Measurements from ENCODE around the gene LRRC23.
"Not testable (repeated sequence)": the region's sequence is repeated elsewhere in the genome, so short reads cannot be mapped to it uniquely, and the experiment has no call there.

The LRRC23 gene

GRCh38 chr12:6904280-6905276 is at the start of gene LRRC23:
Gene LRRC23 (plus strand): TSS chr12:6904822. CDS start chr12:6905634, 812 bp downstream.
- peak within 1 kb of the TSS; percentile 34 for H3K4me3 ChIP-seq
- peaks cover 14% of the 10 kb centered on the region for H3K4me1 ChIP-seq
- H3K9me3 ChIP-seq: no peaks in the 10 kb centered on the region
- no peaks in the 10 kb centered on the region for H3K27me3 ChIP-seq (ENCODE audit: low read depth)
- DNase-seq (ENCODE audit: low spot score in 2 of 2): peak; percentile 96 to 99
- in situ Hi-C loops (cut with MboI; ENCODE audit: low sequenced_read_pairs): no loop called here
- H3K36me3 ChIP-seq (replicated peaks): no peaks in the 10 kb centered on the region

GRCh38 chr12:6855322-6855721 is 49.3 kb upstream of the LRRC23 start:
- in situ Hi-C loops (cut with MboI; ENCODE audit: low sequenced_read_pairs): no loop called here
- Histone ChIP-seq H3K4me3 (no peak overlapping the region), H3K4me1 (peaks cover 11% of the 10 kb centered on the region), H3K36me3 (replicated peaks) (peaks cover 51% of the 10 kb centered on the region), H3K27me3 (ENCODE audit: low read depth) (no peaks in the 10 kb centered on the region), H3K9me3 (no peaks in the 10 kb centered on the region)
- DNase-seq (ENCODE audit: low spot score in 2 of 2): no peak

DNA sequence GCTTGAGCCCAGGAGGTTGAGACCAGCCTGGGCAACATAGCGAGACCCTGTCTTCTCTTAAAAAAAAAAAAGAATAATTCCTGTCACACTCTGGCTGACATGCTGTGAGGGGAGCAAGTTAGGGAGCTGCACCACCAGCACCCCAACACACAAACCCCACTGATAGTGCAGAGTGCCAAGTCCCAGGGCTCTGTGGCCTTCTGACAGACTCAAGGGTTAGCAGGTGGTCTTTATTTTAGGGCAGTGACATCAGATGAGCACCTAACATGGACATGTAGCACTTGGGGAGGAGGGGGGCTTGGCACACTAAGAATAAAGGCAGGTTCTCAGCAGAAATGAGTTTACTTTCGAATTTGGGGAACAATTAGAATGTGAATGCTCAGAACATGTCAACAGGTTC is 45.8 kb upstream of the LRRC23 start:
- in situ Hi-C loops (cut with MboI; ENCODE audit: low sequenced_read_pairs): no loop called here

GRCh38 chr12:6860116-6860515 is 44.5 kb upstream of the LRRC23 start:
- H3K36me3 ChIP-seq (replicated peaks): peaks cover 81% of the 10 kb centered on the region
- H3K4me3 ChIP-seq: no peak overlapping the region
- no peaks in the 10 kb centered on the region for H3K27me3 ChIP-seq (ENCODE audit: low read depth)
- no peak for DNase-seq (ENCODE audit: low spot score in 2 of 2)
- in situ Hi-C loops (cut with MboI; ENCODE audit: low sequenced_read_pairs): no loop called here
- H3K9me3 ChIP-seq: no peaks in the 10 kb centered on the region
- H3K4me1 ChIP-seq: no peaks in the 10 kb centered on the region

More for the DNA sequence above, 45.8 kb upstream of the LRRC23 start:
- Histone ChIP-seq H3K27me3 (ENCODE audit: low read depth) (no peaks in the 10 kb centered on the region), H3K4me1 (no peaks in the 10 kb centered on the region), H3K9me3 (no peaks in the 10 kb centered on the region), H3K4me3 (no peak overlapping the region), H3K36me3 (replicated peaks) (peaks cover 74% of the 10 kb centered on the region)
- DNase-seq (ENCODE audit: low spot score in 2 of 2): no peak

GRCh38 chr12:6860942-6861341 is 43.7 kb upstream of the LRRC23 start:
- no peaks in the 10 kb centered on the region for H3K4me1 ChIP-seq
- in situ Hi-C loops (cut with MboI; ENCODE audit: low sequenced_read_pairs): no loop called here
- H3K36me3 ChIP-seq (replicated peaks): peaks cover 83% of the 10 kb centered on the region
- no peaks in the 10 kb centered on the region for H3K27me3 ChIP-seq (ENCODE audit: low read depth)
- DNase-seq (ENCODE audit: low spot score in 2 of 2): no peak
- no peaks in the 10 kb centered on the region for H3K9me3 ChIP-seq
- no peak overlapping the region for H3K4me3 ChIP-seq

GRCh38 chr12:6861391-6861790 is 43.2 kb upstream of the LRRC23 start:
- Histone ChIP-seq H3K9me3 (no peaks in the 10 kb centered on the region), H3K27me3 (ENCODE audit: low read depth) (no peaks in the 10 kb centered on the region), H3K36me3 (replicated peaks) (peaks cover 78% of the 10 kb centered on the region), H3K4me1 (no peaks in the 10 kb centered on the region), H3K4me3 (no peak overlapping the region)
- DNase-seq (ENCODE audit: low spot score in 2 of 2): no peak
- in situ Hi-C loops (cut with MboI; ENCODE audit: low sequenced_read_pairs): no loop called here

GRCh38 chr12:6863033-6863432 is 41.6 kb upstream of the LRRC23 start:
- no peak for DNase-seq (ENCODE audit: low spot score in 2 of 2)
- in situ Hi-C loops (cut with MboI; ENCODE audit: low sequenced_read_pairs): no loop called here
- Histone ChIP-seq H3K36me3 (replicated peaks) (peaks cover 73% of the 10 kb centered on the region), H3K9me3 (no peaks in the 10 kb centered on the region), H3K4me1 (peaks cover 4% of the 10 kb centered on the region; the same call in 1 of the 2 replicates), H3K27me3 (ENCODE audit: low read depth) (no peaks in the 10 kb centered on the region), H3K4me3 (no peak overlapping the region)

- Histone ChIP-seq H3K4me3 (no peak overlapping the region), H3K27me3 (ENCODE audit: low read depth) (no peaks in the 10 kb centered on the region), H3K4me1 (peaks cover 4% of the 10 kb centered on the region; the same call in 1 of the 2 replicates), H3K9me3 (no peaks in the 10 kb centered on the region), H3K36me3 (replicated peaks) (peaks cover 73% of the 10 kb centered on the region)
- in situ Hi-C loops (cut with MboI; ENCODE audit: low sequenced_read_pairs): no loop called here
- no peak for DNase-seq (ENCODE audit: low spot score in 2 of 2)
Measured at GRCh38 chr12:6863586-6864321, 40.9 kb upstream of the LRRC23 start.

GRCh38 chr12:6865307-6865706 is 39.3 kb upstream of the LRRC23 start:
- not testable (repeated sequence) for H3K27me3 ChIP-seq (ENCODE audit: low read depth)

DNA sequence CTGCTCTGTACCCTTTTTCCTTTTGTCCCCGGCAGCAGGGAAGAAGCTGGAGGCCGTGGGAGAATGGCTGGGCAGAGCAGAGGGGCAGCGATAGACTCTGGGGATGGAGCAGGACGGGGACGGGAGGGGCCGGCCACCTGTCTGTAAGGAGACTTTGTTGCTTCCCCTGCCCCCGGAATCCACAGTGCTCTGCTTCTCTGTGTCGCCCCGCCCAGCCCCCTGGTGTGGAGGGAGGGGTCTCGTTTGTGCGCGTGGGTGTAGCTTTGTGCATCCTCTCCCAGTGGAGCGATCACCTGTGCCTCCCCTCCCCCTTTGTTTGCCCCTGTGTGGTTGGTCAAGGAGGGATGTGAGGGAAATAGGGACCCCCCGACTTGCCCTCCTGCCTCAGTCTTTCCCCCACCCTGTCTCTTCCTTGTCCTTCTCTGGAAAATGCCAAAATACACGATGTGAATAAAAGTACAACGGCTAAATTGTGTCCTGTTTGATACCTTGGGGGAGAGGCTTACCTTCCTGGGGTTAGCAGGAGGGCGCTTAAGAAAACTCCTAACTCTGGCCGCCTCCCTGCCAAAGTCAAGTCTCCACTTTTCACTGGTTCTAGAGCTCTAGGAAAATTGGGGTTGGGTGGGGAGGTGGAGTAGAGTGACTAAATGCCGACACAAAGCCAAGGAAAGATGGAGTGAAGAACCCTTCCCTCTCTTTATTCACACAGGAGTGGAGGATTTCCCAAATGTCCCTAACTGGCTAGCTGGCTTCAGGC is 38.3 kb upstream of the LRRC23 start:
- peak in 1 of 2 experiments; percentile 29 for DNase-seq (ENCODE audit: low spot score in 2 of 2)
- H3K9me3 ChIP-seq: no peaks in the 10 kb centered on the region
- H3K4me1 ChIP-seq: peaks cover 17% of the 10 kb centered on the region
- no peaks in the 10 kb centered on the region for H3K27me3 ChIP-seq (ENCODE audit: low read depth)
- H3K4me3 ChIP-seq: peak overlapping the region; percentile 92
- peaks cover 73% of the 10 kb centered on the region for H3K36me3 ChIP-seq (replicated peaks)
- in situ Hi-C loops (cut with MboI; ENCODE audit: low sequenced_read_pairs): loop anchor here (5.0 kb wide), 1 partner anchor 76 kb away; the partner anchor contains the start of genes C12orf57 and RNU7-1

More at GRCh38 chr12:6865307-6865706, 39.3 kb upstream of the LRRC23 start:
- not testable (repeated sequence) for DNase-seq (ENCODE audit: low spot score in 2 of 2); H3K9me3 ChIP-seq; H3K4me3 ChIP-seq
- Histone ChIP-seq H3K4me1 (peaks cover 12% of the 10 kb centered on the region), H3K36me3 (replicated peaks) (peaks cover 73% of the 10 kb centered on the region)
- in situ Hi-C loops (cut with MboI; ENCODE audit: low sequenced_read_pairs): loop anchor here (5.0 kb wide), 1 partner anchor 77 kb away; the partner anchor contains the start of genes C12orf57 and RNU7-1

GRCh38 chr12:6866920-6867412 is 37.7 kb upstream of the LRRC23 start:
- H3K4me3 ChIP-seq: peak overlapping the region; percentile 92
- no peaks in the 10 kb centered on the region for H3K27me3 ChIP-seq (ENCODE audit: low read depth)
- no peaks in the 10 kb centered on the region for H3K9me3 ChIP-seq
- in situ Hi-C loops (cut with MboI; ENCODE audit: low sequenced_read_pairs): loop anchor here (5.0 kb wide), 1 partner anchor 75 kb away; the partner anchor contains the start of genes C12orf57 and RNU7-1
- DNase-seq (ENCODE audit: low spot score in 2 of 2): no peak
- H3K4me1 ChIP-seq: peaks cover 21% of the 10 kb centered on the region
- H3K36me3 ChIP-seq (replicated peaks): peaks cover 74% of the 10 kb centered on the region

DNA sequence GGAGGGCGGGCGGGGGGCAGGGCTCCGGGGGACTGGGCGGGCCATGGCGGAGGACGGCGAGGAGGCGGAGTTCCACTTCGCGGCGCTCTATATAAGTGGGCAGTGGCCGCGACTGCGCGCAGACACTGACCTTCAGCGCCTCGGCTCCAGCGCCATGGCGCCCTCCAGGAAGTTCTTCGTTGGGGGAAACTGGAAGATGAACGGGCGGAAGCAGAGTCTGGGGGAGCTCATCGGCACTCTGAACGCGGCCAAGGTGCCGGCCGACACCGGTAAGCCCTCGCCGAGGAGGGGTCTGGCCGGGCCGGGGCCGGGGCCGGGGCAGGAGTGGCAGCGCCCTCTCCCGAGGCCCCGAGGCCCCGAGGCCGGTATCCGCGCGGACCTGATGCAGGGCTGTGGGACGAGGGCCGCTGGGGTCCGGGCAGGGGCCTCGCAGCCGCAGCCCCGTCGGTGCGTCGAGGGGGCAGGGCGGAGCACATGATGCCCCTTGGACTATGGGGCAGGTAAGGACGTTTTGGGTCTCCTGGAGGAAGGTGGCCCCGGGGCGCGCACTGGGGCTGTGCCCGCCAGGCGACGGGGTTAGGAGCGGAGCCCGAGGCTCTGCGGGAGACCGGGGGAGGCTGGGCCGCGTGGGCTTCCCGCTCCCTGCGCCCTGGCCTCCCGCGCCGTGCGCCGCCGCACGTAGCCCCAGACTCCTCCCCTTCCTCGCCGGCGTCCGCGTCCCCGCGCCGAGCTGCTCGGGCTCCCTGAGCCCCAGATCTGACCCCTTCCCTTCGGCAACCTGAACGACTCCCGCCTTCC is 37.0 kb upstream of the LRRC23 start, which contains the start of gene TPI1:
Gene TPI1 (plus strand): TSS at position 119 of the 798 bp plus-strand sequence. CDS start 36 bp downstream, at position 155.
- peak; percentile 71 to 88 for DNase-seq (ENCODE audit: low spot score in 2 of 2)
- H3K27me3 ChIP-seq (ENCODE audit: low read depth): no peaks in the 10 kb centered on the region
- in situ Hi-C loops (cut with MboI; ENCODE audit: low sequenced_read_pairs): loop anchor here (5.0 kb wide), 1 partner anchor 75 kb away; the partner anchor contains the start of genes C12orf57 and RNU7-1
- peak within 1 kb of the TSS; percentile 92 for H3K4me3 ChIP-seq
- no peaks in the 10 kb centered on the region for H3K9me3 ChIP-seq
- peaks cover 77% of the 10 kb centered on the region for H3K36me3 ChIP-seq (replicated peaks)
- peaks cover 23% of the 10 kb centered on the region for H3K4me1 ChIP-seq

All from HAP-1 (cell line).